GM12874 (cell line): ENCODE measurements around the gene SEMA5B.

ENCODE experiments used
- TF ChIP-seq, protein P1 (sequence below): IDR thresholded peaks from 2 replicates; pipeline ENCODE4 v1.5.1; 2011; ENCODE audit warnings: low read depth, mild to moderate bottlenecking, control low read depth, low read length, moderate library complexity; ENCODE audit not compliant: insufficient read depth

The SEMA5B gene

GRCh38 chr3:122908251-122908650 lies 119.3 kb downstream of the SEMA5B start:
- TF ChIP-seq, protein P1, sequence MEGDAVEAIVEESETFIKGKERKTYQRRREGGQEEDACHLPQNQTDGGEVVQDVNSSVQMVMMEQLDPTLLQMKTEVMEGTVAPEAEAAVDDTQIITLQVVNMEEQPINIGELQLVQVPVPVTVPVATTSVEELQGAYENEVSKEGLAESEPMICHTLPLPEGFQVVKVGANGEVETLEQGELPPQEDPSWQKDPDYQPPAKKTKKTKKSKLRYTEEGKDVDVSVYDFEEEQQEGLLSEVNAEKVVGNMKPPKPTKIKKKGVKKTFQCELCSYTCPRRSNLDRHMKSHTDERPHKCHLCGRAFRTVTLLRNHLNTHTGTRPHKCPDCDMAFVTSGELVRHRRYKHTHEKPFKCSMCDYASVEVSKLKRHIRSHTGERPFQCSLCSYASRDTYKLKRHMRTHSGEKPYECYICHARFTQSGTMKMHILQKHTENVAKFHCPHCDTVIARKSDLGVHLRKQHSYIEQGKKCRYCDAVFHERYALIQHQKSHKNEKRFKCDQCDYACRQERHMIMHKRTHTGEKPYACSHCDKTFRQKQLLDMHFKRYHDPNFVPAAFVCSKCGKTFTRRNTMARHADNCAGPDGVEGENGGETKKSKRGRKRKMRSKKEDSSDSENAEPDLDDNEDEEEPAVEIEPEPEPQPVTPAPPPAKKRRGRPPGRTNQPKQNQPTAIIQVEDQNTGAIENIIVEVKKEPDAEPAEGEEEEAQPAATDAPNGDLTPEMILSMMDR: no peak

DNA sequence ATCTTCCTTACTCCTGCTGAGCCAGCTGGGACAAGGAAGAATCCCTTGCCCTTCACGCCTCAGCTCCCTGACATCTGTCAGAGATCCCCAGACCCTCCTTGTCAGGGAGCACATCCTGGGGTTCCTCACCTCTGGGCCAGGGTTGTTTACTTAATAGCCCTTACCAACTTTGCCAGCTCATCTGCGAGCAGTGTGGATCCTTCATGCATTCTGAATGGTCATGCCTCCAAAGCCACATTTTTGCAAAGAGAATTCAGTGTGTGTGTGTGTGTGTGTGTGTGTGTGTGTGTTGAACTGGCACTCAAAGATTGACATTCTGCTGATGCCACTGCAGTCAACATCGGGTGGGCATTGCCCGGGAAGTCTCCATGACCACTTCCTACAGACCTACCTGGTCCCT lies 120.1 kb downstream of the SEMA5B start:
- TF ChIP-seq, protein P1: no peak

- TF ChIP-seq, protein P1: no peak
Measured at GRCh38 chr3:122903171-122903570, 124.4 kb downstream of the SEMA5B start.

GRCh38 chr3:122902326-122902725 lies 125.2 kb downstream of the SEMA5B start:
- TF ChIP-seq, protein P1: no peak

DNA sequence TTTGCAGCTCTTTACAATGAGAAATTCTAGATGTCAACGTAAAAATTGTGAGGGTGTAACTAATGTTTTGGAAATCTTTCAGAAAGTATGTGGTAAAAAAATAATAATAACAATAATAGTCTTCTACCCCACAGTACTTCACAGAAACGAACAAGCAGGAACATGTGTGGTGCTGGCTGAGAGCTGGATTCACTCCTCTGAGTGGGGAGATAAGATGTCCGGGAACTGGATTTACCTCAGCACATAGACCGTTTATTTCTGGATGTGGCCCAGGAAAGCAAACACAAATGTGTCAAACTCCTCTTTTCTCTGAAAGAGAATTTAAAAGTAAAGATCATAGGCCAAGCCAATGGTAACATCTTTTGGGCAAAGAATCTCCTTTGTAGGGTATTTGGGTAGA lies 129.3 kb downstream of the SEMA5B start:
- TF ChIP-seq, protein P1: no peak

DNA sequence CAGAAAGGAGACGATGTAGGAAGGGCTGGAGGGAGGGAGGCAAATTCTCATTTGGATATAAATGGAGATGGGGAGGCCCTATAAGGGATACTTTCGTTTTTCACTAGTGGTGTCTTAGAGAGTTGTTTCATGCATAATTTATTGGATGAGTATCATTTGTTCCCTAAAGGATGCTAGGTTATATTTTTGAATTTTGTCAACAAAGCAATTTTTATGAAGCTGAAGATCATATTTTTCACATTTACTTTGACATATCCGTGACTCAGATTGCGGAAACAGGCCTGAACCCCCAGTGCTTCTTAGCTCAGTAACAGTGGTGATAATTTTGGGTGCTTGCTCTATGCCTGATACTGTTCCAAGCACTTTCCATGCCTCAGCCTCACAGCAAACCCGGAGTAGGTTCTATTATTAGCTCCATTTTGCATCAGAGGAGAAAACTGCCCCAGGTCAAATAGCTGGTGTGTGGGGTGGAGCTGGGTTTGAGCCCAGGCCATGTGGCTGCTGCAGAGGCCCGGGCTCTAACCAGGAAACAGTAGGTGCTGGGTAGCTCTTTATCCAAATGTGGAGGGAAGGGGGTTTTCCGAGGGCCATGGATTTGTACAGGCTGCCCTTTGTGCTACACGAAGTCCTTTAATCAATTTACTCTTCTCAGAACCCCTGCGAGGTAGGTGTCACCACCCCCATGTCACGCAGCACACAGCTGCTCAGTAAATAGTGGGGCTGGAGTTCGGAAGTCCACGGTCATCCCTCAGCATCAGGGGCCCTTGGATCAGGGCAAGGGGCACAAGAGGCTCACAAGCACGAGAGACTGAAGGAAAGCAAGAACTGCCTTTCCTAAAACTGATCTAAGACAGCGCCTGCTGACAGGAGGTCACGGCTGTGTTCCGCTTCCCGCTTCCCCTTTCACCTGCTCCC lies 133.6 kb downstream of the SEMA5B start:
- TF ChIP-seq, protein P1: no peak

GRCh38 chr3:122893282-122893681 lies 134.3 kb downstream of the SEMA5B start:
- TF ChIP-seq, protein P1: no peak
